Nephron progenitor cell (in vitro differentiated cells): Measurements from ENCODE around the gene GSN.

ENCODE experiments used
- DNase-seq: peaks from one replicate; pipeline ENCODE4 v3.0.0; 2021
- H3K27ac Mint-ChIP-seq: 2 replicates; pipeline ENCODE4 v1.8.0; 2021; ENCODE audit warnings: mild to moderate bottlenecking, moderate library complexity, mixed read lengths
- H3K27me3 Mint-ChIP-seq: 2 replicates; pipeline ENCODE4 v1.8.0; 2021; ENCODE audit warnings: mild to moderate bottlenecking, low read depth, mixed read lengths; ENCODE audit not compliant: poor library complexity
- H3K36me3 Mint-ChIP-seq: 2 replicates; pipeline ENCODE4 v1.8.0; 2021; ENCODE audit warnings: low read depth, mixed read lengths
- H3K4me1 Mint-ChIP-seq: 2 replicates; pipeline ENCODE4 v1.8.0; 2021; ENCODE audit warnings: mixed read lengths
- H3K4me3 Mint-ChIP-seq: 2 replicates; pipeline ENCODE4 v1.8.0; 2021; ENCODE audit warnings: mild to moderate bottlenecking, moderate library complexity, mixed read lengths
- H3K9me3 Mint-ChIP-seq: 2 replicates; pipeline ENCODE4 v1.8.0; 2021; ENCODE audit warnings: mild to moderate bottlenecking, moderate library complexity, mixed read lengths
- TF ChIP-seq, protein P1 (sequence below): fragments of 200-600 bp; sonication (generic); IDR thresholded peaks from 2 replicates; pipeline ENCODE4 v1.5.0; 2021; ENCODE audit warnings: antibody characterized with exemption

GSN gene

DNA sequence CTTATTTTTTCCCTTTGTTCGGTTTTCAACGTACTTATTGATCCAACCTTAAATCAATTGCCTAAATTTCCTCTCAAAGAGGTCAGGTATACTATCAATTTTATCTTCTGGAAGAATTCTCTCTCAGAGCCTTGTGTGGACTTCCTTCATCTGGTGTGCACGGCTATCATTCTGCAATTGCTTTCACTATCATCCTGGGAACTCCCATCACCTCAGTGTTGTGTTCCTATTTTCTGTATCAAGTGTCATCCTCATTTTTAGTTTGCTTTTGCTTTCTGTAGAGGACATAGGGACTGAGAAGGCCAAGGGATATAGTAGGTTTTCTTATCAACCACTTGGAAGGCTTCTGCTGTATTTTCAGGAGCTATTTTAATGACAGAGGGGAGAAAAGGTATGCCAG, 90.8 kb downstream of the GSN start:
- Mint-ChIP-seq H3K4me3 (no peak overlapping the region), H3K9me3 (no peaks in the 10 kb centered on the region), H3K4me1 (peaks cover 14% of the 10 kb centered on the region), H3K27ac (no peak overlapping the region), H3K27me3 (peaks cover 4% of the 10 kb centered on the region), H3K36me3 (no peaks in the 10 kb centered on the region)
- TF ChIP-seq, protein P1, sequence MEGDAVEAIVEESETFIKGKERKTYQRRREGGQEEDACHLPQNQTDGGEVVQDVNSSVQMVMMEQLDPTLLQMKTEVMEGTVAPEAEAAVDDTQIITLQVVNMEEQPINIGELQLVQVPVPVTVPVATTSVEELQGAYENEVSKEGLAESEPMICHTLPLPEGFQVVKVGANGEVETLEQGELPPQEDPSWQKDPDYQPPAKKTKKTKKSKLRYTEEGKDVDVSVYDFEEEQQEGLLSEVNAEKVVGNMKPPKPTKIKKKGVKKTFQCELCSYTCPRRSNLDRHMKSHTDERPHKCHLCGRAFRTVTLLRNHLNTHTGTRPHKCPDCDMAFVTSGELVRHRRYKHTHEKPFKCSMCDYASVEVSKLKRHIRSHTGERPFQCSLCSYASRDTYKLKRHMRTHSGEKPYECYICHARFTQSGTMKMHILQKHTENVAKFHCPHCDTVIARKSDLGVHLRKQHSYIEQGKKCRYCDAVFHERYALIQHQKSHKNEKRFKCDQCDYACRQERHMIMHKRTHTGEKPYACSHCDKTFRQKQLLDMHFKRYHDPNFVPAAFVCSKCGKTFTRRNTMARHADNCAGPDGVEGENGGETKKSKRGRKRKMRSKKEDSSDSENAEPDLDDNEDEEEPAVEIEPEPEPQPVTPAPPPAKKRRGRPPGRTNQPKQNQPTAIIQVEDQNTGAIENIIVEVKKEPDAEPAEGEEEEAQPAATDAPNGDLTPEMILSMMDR: no peak
- no peak for DNase-seq

- H3K36me3 Mint-ChIP-seq: no peaks in the 10 kb centered on the region
- peaks cover 4% of the 10 kb centered on the region for H3K27me3 Mint-ChIP-seq
- H3K4me1 Mint-ChIP-seq: peaks cover 9% of the 10 kb centered on the region
- no peak for DNase-seq
- H3K27ac Mint-ChIP-seq: no peak overlapping the region
- H3K9me3 Mint-ChIP-seq: no peaks in the 10 kb centered on the region
- TF ChIP-seq, protein P1: no peak
- H3K4me3 Mint-ChIP-seq: no peak overlapping the region
These were observed 91.7 kb downstream of the GSN start for GRCh38 chr9:121359351-121360294.

DNA sequence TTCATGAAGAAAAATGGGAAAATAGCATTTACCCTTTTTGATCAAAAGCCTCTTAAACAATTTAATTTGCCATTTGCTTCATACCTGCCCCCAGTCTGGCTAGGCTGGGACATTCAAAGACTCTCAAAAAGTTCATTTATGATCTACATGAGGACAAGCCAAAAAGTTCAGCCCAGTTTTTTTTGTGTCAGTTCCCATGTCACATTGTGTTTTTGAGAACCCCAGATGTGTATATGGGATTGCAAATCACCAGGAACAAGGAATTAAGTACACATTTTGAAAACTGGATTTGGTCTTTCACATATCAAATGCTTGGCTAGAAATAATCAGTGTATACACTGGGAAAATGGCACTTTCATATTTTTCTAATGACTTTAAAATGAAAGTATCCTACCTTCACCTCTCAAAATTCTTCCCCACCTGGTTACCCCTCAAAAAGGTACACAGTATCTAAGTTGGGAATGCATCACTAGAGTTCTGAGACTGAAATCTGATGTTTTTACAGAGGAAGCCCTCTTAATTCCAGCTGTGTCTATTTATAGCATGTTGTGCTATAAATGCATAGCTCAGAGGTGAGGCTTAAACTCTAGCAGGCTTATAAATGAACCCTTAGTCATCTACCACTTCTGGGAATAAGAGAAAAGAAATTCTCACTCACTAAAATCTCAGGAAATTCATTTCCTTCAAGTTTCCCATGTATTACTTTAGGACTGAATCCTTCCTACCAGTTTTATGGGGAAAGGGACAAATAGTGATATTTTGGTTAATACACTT, 92.8 kb downstream of the GSN start:
- TF ChIP-seq, protein P1: no peak
- Mint-ChIP-seq H3K4me3 (no peak overlapping the region), H3K27me3 (peaks cover 4% of the 10 kb centered on the region), H3K4me1 (peaks cover 9% of the 10 kb centered on the region), H3K27ac (no peak overlapping the region), H3K36me3 (no peaks in the 10 kb centered on the region), H3K9me3 (no peaks in the 10 kb centered on the region)
- no peak for DNase-seq

- Mint-ChIP-seq H3K4me3 (no peak overlapping the region), H3K36me3 (no peaks in the 10 kb centered on the region), H3K27ac (no peak overlapping the region), H3K4me1 (peaks cover 14% of the 10 kb centered on the region), H3K27me3 (peaks cover 9% of the 10 kb centered on the region), H3K9me3 (no peaks in the 10 kb centered on the region)
- TF ChIP-seq, protein P1: no peak
- no peak for DNase-seq
These were observed 95.1 kb downstream of the GSN start for GRCh38 chr9:121362813-121363621.

GRCh38 chr9:121363622-121363961, 95.6 kb downstream of the GSN start:
- H3K27ac Mint-ChIP-seq: no peak overlapping the region
- H3K27me3 Mint-ChIP-seq: peaks cover 15% of the 10 kb centered on the region
- H3K4me3 Mint-ChIP-seq: no peak overlapping the region
- H3K4me1 Mint-ChIP-seq: peaks cover 16% of the 10 kb centered on the region
- H3K36me3 Mint-ChIP-seq: no peaks in the 10 kb centered on the region
- TF ChIP-seq, protein P1: no peak
- no peak for DNase-seq
- no peaks in the 10 kb centered on the region for H3K9me3 Mint-ChIP-seq
